Prostate gland (tissue), 2 donors: ENCODE measurements around the gene NEK10. TPM values are rescaled to one million over a fixed set of nuclear protein-coding genes. Genes with fewer than 3 reads are reported as not detected.

Source experiments
- DNase-seq: peaks from one replicate; pipeline ENCODE4 v3.0.0-alpha.2; 2019; ENCODE audit warnings: low spot score
- H3K27ac ChIP-seq, 2 donors: fragments of 200-600 bp; sonication (generic); 2 replicates each; pipeline ENCODE4 v1.5.1; 2017 to 2019
- H3K27me3 ChIP-seq: fragments of 200-600 bp; sonication (generic); replicated peaks from 2 replicates; pipeline ENCODE4 v1.5.1; 2019; ENCODE audit not compliant: insufficient read depth
- H3K36me3 ChIP-seq, 2 donors: fragments of 200-600 bp; sonication (generic); 1 replicate in 1 of 2; 2 replicates in 1 of 2; pipeline versions ENCODE4 v1.5.1 to v1.8.1; 2017 to 2019
- H3K4me1 ChIP-seq: fragments of 200-600 bp; sonication (generic); replicated peaks from 2 replicates; pipeline ENCODE4 v1.5.1; 2019
- H3K4me3 ChIP-seq, 2 donors: fragments of 200-600 bp; sonication (generic); 2 replicates each; pipeline ENCODE4 v1.5.1; 2017 to 2019
- H3K9me3 ChIP-seq: fragments of 200-600 bp; sonication (generic); 2 replicates; pipeline ENCODE4 v1.5.1; 2017
- POLR2A ChIP-seq: fragments of 450-650 bp; IDR thresholded peaks from one replicate; pipeline ENCODE4 v1.6.1; 2016; ENCODE audit warnings: antibody characterized with exemption, mild to moderate bottlenecking
- POLR2AphosphoS5 ChIP-seq: sonication (generic); formaldehyde crosslinking; IDR thresholded peaks from one replicate; pipeline ENCODE4 v1.6.1; 2017; ENCODE audit warnings: antibody characterized with exemption
- WGBS: methylation state at CpG from one replicate; pipeline ENCODE4 v1.1.5; 2018; 5-methylcytosine and 5-hydroxymethylcytosine counted together
- intact Hi-C: fragments of 100-400 bp; cut with DNase I; formaldehyde crosslinking; loops from one replicate; pipeline ENCODE4 v1.14.2; 2022
- total RNA-seq, 2 donors: library from RNA; depleted of rRNA; stranded (reverse); fragments of >200 nt; gene quantifications; one replicate each; pipeline ENCODE4 v1.1.0, GENCODE V29; 2016
- TF ChIP-seq, protein P1 (sequence below), 4 experiments: fragments of 200-600 bp in 2 of 4; fragments of 450-650 bp in 2 of 4; sonication (generic) in 2 of 4; IDR thresholded peaks; 1 replicate in 3 of 4; 2 replicates in 1 of 4; pipeline ENCODE4 v1.5.1; 2016 to 2019; ENCODE audit warnings: antibody characterized with exemption in 4 of 4, mild to moderate bottlenecking in 2 of 4, moderate library complexity in 2 of 4

The NEK10 gene
- total RNA-seq, 2 donors from 2014 or later: 8.9 to 9.1 TPM

DNA sequence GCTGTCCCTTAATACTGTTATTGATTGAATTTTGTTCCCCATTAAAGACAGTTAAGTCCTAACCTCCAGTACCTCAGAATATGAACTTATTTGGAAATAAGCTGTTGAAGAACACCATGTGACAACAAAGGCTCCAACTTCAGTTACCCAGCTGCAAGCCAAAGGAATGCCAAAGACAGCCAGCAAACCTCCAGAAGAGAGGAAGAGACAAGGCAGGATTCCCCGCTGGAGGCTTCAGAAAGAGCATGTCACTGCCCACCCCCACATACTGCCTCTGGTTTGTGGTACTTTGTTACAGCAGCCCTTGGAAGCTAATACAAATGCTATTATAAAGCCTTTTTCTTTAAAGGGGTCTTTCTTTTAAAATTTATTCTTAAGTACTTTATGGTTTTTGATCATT is 18.4 kb upstream of the NEK10 start:
- TF ChIP-seq POLR2A (no peak), POLR2AphosphoS5 (no peak)
- TF ChIP-seq, protein P1, sequence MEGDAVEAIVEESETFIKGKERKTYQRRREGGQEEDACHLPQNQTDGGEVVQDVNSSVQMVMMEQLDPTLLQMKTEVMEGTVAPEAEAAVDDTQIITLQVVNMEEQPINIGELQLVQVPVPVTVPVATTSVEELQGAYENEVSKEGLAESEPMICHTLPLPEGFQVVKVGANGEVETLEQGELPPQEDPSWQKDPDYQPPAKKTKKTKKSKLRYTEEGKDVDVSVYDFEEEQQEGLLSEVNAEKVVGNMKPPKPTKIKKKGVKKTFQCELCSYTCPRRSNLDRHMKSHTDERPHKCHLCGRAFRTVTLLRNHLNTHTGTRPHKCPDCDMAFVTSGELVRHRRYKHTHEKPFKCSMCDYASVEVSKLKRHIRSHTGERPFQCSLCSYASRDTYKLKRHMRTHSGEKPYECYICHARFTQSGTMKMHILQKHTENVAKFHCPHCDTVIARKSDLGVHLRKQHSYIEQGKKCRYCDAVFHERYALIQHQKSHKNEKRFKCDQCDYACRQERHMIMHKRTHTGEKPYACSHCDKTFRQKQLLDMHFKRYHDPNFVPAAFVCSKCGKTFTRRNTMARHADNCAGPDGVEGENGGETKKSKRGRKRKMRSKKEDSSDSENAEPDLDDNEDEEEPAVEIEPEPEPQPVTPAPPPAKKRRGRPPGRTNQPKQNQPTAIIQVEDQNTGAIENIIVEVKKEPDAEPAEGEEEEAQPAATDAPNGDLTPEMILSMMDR (IDR thresholded peaks at IDR 0.05): no peak
- no peaks in the 10 kb centered on the region for H3K27me3 ChIP-seq
- H3K4me3 ChIP-seq: no peak overlapping the region
- no peak overlapping the region for H3K27ac ChIP-seq
- intact Hi-C loops: no loop called here
- H3K36me3 ChIP-seq: no peaks in the 10 kb centered on the region
- H3K4me1 ChIP-seq: no peaks in the 10 kb centered on the region
- WGBS: 82% methylated on average over 1 of the region's 1 CpG
- H3K9me3 ChIP-seq: no peaks in the 10 kb centered on the region
- no peak for DNase-seq

- H3K27me3 ChIP-seq: no peaks in the 10 kb centered on the region
- H3K4me1 ChIP-seq: no peaks in the 10 kb centered on the region
- intact Hi-C loops: no loop called here
- no peaks in the 10 kb centered on the region for H3K9me3 ChIP-seq
- H3K36me3 ChIP-seq: no peaks in the 10 kb centered on the region
- H3K27ac ChIP-seq: no peak overlapping the region
- H3K4me3 ChIP-seq: no peak overlapping the region
- TF ChIP-seq POLR2A (no peak), POLR2AphosphoS5 (no peak)
- TF ChIP-seq, protein P1 (IDR thresholded peaks at IDR 0.05): no peak
- no peak for DNase-seq
Measured at GRCh38 chr3:27385504-27385903, 16.3 kb upstream of the NEK10 start.

DNA sequence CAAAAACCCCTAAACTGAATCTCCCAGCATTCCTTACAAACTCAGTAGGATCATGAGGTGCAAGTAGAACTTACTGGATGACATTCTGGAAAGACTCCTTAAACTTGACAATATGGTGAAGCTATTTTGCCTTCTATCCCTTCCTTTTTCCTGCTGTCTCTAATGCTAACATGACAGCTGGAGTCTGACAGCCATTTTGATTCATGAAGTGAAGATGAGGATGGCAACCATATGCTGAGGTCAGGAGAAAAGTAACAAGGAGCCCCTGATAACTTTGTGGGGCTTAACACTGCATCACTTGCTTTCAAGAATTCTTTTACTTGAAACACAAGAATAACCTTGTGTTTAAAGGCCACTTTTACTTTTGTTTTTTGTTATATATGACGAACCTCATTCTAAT is 15.0 kb upstream of the NEK10 start:
- intact Hi-C loops: no loop called here
- no peaks in the 10 kb centered on the region for H3K9me3 ChIP-seq
- H3K27ac ChIP-seq: no peak overlapping the region
- H3K4me3 ChIP-seq: no peak overlapping the region
- TF ChIP-seq POLR2AphosphoS5 (no peak), POLR2A (no peak)
- TF ChIP-seq, protein P1 (IDR thresholded peaks at IDR 0.05): no peak
- H3K36me3 ChIP-seq: no peaks in the 10 kb centered on the region
- 98% methylated on average over 1 of the region's 1 CpG for WGBS
- no peak for DNase-seq
- H3K4me1 ChIP-seq: no peaks in the 10 kb centered on the region
- no peaks in the 10 kb centered on the region for H3K27me3 ChIP-seq

DNA sequence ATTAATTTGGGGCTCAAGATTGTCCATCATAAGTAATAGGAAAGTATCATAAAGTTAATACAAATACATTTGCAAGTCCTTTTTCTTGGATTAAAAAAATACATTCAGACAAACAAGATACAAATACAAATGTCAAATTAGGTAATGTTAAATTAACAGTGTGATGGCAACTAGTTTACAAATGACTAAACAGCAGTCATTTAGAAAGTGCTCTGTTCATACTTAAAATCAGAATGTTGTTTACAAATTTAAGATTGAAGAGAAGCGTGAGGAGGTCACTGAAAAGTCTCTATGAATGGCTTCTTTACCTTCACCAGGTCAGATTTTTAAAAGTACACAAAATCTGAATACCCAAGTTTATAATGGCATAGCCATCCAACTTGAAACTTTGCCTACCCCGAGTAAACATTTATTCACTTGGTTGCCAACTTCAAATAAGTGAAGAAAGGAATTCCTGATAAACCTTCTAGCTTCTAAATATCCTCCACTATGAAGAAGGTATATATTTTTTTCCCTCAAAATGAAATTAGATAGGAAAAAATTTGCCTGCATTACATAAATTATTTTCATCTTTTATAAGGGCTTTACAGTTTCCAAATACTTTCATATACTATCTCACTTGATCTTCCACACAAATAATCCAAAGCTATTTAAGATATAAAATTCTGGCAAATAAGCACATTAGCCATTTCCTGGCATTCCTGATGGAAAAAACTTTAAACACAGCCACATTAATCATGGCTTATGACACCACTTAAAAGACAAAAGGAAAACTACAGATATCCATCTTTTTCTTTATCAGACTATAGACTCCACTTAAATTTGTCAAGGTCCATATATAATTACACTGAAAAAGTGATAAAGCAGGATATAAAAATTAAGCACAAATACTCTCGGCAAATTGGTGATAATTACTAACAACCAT is 11.5 kb upstream of the NEK10 start:
- Histone ChIP-seq H3K36me3 (no peaks in the 10 kb centered on the region), H3K4me1 (no peaks in the 10 kb centered on the region), H3K27ac (no peak overlapping the region), H3K27me3 (no peaks in the 10 kb centered on the region), H3K9me3 (no peaks in the 10 kb centered on the region), H3K4me3 (no peak overlapping the region)
- intact Hi-C loops: no loop called here
- 32% methylated on average over 3 of the region's 3 CpGs for WGBS
- no peak for DNase-seq
- TF ChIP-seq, protein P1 (IDR thresholded peaks at IDR 0.05): no peak
- no peak for TF ChIP-seq POLR2A
- TF ChIP-seq POLR2AphosphoS5: no peak

- no peaks in the 10 kb centered on the region for H3K4me1 ChIP-seq
- no peaks in the 10 kb centered on the region for H3K36me3 ChIP-seq
- H3K9me3 ChIP-seq: no peaks in the 10 kb centered on the region
- H3K27me3 ChIP-seq: no peaks in the 10 kb centered on the region
- DNase-seq: no peak
- H3K27ac ChIP-seq: no peak overlapping the region
- no peak overlapping the region for H3K4me3 ChIP-seq
- no peak for TF ChIP-seq POLR2A
- TF ChIP-seq, protein P1 (IDR thresholded peaks at IDR 0.05): no peak
- no peak for TF ChIP-seq POLR2AphosphoS5
- intact Hi-C loops: no loop called here
Measured at GRCh38 chr3:27378331-27378730, 9.1 kb upstream of the NEK10 start.
